Neural progenitor cell (in vitro differentiated cells): Measurements from ENCODE around the gene FOSB.

ENCODE experiments used
- CTCF ChIP-seq: fragments of 200-600 bp; sonication (generic); IDR thresholded peaks from 2 replicates; pipeline ENCODE4 v1.5.1; 2017; ENCODE audit warnings: antibody characterized with exemption, mild to moderate bottlenecking
- EZH2 ChIP-seq: fragments of 200-600 bp; sonication (generic); IDR thresholded peaks from 2 replicates; pipeline ENCODE4 v1.6.1; 2017; ENCODE audit warnings: antibody characterized with exemption, mild to moderate bottlenecking, moderate library complexity
- EZH2phosphoT487 ChIP-seq: fragments of 200-600 bp; sonication (generic); IDR thresholded peaks from 2 replicates; pipeline ENCODE4 v1.6.1; 2017; ENCODE audit warnings: antibody characterized with exemption

GRCh38 chr19:45492137-45492626, 24.4 kb downstream of the FOSB start:
- TF ChIP-seq EZH2 (no peak), CTCF (no peak), EZH2phosphoT487 (no peak)
